GM21526 (cell line): ENCODE results near the gene ACTR2.

Experiments
- ATAC-seq: cut with Tn5 transposase; IDR thresholded peaks from one replicate; pipeline ENCODE4 v1.9.1; 2021; ENCODE audit warnings: moderate library complexity; ENCODE audit not compliant: unreplicated experiment, low FRiP score

Gene ACTR2

DNA sequence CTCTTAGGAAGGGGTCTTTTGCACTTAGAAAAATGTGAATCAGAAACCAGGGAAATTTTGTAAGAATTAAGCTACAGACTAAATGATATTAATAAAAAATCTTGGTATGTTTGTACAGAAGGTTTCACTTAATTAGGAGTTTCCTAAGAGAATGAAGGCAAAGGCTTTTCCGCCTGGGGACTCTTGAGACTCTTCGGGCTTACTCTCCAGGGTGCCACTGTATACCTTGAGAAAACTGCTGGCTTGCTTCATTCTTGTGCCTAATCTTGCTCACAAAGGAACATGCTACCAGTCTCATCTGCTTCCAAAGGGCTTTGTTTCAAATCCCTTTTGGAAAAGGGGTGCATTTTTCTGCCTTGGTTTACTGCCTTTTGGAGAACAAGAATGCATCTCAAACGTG, 49.5 kb downstream of the ACTR2 start:
- ATAC-seq, result no peak

DNA sequence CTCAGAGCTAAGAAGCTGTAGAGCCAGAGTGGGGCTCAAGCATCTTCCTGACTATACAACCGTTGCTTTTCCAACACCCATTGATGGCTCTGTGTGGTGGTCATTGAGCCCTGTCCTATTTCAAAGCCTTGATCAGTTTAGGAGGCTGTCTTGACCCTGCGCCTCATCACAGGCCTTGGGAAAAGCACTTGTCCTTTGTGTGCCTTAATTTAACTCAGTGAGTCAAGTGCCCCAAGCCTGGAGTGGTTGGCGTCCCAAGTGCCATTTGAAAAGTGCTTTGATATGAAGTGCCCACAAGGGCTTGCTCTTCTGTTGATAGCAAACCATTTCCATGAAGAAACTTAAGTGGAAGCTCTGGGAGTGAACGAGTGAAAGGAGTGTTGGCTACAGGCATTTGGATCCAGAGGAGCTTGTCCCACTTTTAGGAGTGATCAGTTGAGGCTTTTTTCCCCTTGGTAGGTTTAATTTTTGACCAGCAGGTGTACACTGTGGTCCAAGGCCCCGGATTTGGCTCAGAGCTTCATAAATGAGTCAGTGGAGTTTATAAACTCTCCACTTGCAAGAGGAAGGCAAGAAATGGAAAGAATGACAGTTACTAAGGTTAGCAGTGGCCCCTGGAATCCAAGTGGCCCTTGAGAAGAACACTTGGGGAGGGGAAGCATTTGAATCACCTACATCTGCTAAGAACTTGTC, 50.3 kb downstream of the ACTR2 start:
- no peak for ATAC-seq

DNA sequence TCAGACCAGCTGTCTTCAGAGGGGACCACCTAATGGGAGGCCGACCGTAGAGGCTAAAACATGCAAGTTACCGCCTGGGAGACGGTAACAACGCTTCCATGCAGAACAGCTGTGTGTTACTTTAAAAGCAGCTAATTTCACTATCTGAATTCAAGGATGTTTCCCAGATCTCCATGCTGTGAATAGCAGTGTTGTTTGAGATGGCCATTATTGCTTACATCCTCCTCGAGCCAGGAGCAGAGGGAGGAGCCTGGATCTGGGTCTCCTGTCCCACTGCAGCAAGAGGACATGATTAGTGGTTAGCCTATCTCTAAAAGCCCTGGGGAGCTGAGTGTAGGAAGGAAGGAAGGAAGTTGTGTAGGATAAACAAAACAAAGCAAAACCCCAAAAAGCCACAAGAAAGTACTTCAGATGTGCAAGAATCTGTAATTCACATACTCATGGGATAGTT, 50.9 kb downstream of the ACTR2 start:
- no peak for ATAC-seq

DNA sequence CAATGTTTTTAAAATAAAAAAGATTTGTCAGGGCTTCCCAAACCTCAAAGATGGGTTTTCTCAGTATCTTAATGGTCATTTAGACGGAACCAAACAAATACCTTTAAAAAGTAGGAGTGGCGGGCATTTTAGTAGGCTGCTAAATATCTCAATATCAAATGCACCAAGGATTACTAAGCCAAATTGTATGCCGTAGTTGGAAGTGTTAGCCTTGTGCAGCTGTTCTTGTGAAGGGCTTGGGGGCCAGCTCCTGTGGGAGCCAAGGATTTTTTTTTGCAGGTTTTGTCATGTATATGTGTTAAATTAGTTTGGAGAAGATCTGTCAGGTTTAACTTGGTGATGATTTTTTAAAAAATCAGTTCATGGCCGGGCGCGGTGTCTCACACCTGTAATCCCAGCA, 52.1 kb downstream of the ACTR2 start:
- no peak for ATAC-seq

DNA sequence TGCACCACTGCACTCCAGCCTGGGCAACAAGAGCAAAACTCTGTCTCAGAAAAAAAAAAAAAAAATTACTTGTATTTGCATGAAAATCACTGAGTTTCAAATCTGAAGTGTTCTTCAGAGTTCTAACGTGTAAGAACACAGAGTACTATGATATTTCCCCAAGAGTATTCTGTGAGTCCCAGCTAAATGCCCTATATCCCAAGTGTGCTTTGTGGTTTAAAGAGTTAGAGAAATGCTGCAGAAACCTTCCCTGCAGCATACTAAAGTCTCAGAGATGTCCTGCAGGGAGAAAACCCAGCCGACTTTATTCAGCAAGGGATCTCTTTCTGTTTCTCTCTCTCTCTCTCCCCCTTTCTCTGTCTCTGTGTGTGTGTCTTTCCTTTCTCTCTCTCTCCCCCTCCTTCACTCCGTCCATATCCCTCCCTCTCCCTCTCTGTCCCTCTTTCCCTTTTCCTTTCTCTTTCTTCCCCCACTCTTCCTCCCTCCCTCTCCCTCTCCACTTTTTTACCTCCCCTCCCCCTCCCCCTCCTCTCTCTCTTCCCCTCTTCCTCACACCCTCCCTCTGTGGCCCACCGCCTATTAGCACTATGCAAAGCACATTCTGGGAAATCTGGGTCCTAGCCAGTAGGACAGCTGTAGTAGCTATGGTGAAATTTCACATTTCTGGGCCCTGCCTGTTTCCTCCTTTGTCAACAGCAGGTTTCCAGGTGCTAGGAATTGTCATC, 54.2 kb downstream of the ACTR2 start:
- no peak for ATAC-seq

DNA sequence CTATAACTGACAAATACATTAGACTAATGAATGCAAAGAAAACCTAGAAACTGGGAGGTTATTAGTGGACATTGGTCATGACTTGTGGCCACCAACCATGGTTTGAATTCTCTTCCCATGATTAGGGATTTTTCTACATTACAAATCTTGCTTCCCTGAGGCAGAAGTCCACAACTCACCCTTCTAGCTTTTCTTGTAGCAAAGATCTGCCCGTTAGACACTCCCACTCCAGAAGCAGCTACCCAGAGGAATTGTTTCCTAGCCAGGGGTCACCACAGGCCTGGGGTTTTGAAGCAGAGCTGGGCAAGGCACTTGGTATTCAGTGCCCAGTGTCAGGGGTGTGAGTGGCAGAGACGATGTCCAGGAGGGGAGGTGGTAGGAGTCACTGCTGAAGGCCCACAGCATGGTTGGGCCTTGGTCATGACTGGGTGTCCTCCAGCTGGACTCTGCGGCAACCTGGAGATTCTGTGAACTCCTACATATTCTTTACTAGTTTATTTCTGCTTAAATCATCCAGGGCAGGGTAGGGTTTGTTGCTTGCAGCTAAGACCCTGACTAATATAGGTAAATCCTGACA, 54.9 kb downstream of the ACTR2 start:
- ATAC-seq, result no peak

DNA sequence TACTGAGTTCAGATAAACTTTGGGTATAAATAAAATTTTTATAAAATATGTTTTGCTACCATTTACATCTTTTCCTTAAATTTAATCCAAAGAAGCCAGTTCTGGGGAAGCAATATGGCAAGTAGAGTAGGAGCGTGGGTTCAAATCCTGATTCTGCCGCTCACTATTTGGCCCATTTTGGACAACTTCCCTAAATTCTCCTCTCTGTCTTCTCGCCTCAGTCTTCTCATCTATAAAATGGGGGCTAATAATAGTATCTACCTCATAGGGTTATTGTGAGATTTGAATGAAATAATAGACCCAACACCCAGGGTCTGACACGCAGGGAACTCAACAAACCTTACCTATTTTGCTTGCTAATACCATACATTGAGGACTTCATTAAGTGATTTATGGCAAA, 59.7 kb downstream of the ACTR2 start:
- no peak for ATAC-seq

DNA sequence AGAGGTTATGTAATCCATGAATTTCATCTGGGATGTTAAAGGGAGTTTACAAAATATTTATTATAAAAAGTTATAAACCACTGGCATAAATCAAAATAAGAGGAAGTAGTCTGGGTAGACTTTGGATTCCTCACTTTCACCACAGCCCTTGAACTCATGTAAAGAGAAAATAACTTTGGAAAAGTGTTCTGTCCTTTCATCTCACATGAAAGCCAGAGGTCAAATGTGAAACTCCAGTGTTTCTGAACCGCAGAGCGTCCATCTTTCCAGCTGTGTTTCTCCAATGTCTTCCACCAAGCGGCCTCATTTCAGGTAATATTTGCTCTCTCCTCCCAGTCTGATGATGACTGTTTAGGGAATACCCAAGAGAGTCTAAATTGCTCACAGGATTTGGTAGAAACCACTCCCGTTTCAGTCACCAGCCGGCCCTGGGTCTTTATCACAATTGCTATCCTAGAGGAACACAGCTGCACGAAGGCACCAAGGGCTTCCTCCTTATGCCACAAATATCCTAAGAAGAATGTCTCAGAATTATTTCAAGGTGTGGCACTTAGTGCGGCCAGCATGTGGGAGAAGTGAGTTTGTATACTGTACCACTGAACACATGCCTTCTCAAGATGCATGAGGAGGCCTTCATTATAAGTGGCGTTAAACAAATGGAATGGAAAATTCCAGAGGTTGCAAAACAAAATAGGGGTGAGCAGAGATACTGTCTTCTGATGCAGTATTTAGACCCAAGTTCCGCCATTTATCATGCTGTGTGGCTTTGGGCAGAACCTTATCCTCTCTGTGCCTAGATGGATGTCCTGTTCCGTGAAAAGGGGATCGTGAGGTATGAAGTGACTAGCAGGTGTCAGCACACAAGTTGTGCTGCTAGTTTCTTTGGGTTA, 63.8 kb downstream of the ACTR2 start:
- no peak for ATAC-seq

DNA sequence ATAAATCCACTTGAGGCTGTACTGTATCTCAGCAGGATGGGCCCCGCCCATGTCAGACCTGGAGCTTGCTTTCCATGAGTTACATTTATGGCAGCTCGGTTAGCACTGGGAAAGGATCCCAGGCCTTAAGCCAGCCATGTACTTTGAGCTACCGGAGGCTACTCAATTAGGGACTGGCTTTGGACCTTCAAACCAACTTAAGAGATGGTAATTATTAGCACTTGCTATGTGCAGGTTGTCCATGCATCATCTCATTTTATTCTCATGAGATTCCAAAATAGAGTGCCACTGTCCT, 64.4 kb downstream of the ACTR2 start:
- ATAC-seq, result no peak

DNA sequence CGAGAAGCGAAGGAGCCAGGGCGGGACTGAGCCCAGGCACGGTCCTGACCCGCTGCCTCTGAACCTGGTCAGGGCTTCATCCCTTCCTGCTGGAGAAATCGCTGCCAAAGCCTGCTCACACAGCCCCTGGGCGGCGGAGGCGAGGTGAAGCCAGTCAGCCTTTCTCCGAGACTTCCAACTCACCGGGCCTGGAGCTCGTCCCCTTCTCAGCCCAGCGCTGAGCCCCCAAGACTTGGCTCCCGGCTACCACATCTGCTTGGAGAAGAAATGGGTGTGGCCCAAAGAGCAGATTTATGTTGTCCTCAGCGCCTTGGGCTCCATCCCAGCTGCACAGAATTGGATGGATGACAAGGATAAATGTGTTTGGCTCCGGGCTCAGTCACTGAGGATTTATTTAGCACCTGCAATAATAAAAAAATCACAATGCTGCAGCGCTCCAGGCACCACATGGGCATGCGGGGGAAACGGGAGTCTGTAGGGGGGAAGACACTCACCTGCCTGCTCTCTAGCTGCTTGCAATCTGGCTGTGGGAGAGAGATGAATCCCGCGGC, 64.9 kb downstream of the ACTR2 start:
- ATAC-seq, result no peak

DNA sequence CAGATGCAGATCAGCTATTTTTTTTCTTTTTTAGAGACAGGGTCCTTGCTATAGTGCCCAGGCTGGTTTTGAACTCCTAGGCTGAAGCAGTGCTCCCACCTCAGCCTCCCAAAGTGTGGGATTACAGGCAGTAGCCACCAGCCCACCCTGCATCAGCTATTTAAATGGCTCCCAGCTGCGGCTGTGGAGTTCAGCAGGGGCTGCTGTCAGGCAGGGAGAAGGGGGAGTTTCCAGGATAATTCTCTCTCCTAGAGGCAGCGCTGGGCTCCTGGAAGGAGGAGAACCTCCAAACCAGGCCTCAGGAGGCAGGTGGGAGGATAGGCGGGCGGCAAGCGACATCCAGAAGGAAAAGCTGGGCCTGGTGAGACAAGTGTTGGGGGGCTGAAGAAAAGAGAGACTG, 65.7 kb downstream of the ACTR2 start:
- no peak for ATAC-seq

DNA sequence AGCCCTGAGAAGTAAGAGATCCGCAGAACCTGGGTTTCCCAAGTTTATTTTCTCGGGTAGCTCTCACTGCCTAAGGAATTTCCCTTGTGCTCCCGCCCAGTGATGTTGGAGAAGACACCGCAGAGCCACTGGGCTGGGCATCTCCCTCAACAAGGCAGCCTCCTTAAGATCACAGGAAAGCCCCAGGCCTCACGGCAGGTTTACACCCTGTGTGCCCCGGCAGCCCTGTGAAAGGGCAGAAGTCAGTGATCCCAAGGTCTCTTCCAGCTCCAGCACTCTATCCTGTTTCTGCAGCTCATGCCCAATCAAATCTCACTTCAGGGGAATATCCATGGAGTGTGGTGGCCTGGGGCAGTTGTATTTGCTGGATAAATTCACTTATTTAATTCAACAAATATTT, 66.5 kb downstream of the ACTR2 start:
- no peak for ATAC-seq

DNA sequence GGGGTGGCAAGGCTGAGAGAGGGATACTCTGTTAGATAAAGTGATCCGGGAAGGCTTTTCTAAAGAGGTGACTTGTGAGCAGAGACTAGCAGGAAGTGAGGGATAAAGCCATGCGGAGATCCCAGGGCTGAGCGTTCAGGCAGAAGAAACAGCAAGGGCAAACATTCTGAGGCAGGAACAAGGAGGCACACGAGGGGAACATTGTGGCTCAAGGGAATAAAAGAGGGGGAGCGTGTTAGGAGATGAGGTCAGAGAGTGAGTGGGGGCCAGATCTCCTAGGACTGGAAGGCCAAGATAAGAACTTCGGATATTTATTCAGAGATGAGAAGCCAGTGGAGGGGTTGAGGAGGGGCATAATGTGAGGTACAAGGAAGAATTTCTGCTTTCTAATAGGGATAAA, 67.1 kb downstream of the ACTR2 start:
- no peak for ATAC-seq

DNA sequence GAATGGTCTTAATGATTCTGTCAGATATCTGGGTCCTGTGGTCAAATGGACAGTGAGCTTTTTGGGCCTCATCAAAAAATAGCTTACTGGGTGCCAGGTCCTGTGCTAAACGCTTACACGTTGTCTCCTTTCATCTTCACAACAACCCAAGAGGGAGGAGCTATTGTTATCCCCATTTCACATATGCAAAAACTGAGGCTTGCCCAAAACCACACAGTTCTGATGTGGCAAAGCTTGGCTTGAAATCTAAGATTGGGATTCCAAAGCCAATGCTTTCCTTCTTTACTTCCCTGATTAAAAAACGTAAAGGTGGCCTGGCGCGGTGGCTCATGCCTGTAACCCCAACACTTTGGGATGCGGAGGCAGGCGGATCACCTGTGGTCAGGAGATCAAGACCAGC, 69.3 kb downstream of the ACTR2 start:
- no peak for ATAC-seq

DNA sequence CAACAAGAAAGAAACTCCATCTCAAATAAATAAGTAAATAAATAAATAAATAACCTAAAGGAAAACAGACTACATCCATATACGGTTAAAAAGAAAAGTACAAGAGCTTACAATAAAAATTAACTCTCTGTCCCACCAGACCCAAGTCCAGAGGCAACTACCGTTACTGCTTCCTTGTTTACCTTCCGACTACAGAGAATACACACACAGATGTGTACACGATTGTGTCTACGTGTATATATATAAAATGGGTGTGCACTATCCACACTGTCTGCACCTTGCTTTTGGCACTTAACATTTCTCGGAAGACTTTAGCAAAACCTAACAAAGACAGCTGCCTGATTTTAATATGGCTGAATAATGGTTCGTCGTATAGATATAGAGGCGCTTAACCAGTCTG, 69.9 kb downstream of the ACTR2 start:
- ATAC-seq, result no peak

DNA sequence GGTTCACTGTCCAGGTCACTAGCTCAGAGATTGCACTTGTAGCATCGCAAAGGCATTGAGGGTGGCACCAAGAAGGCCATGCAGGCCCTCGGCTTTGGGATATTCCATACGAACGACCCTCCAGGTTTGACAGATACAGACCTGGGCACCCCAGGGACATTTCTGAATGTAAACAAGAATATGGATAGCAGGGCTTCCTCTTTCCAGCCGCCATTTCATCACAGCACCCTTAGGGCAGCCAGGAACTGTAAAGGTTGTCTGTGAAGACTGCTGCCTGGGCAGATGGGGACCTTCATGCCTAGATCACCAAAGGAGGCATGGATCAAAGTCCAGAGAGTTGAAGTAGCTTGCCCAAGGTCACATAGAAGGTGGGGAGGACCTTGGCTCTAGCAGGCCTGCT, 70.5 kb downstream of the ACTR2 start:
- ATAC-seq, result no peak

DNA sequence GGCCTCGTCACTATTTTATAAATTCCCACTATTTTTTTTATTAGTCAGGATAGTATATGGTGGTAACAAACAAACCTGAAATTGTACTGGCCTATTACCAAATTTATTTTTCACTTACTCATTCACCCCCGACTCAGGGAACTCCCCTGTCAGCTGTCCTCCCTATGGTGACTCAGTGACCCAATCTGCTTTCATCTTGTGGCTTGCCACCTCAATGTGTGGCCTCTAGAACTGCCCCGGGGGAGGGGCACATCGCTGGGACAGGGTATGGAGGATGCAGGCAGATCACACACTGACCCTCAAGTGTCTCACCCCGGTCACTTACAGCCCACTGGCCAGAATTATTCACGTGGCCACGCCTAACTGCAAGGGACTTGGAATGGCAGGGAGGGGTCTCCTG, 71.6 kb downstream of the ACTR2 start:
- ATAC-seq, result no peak

DNA sequence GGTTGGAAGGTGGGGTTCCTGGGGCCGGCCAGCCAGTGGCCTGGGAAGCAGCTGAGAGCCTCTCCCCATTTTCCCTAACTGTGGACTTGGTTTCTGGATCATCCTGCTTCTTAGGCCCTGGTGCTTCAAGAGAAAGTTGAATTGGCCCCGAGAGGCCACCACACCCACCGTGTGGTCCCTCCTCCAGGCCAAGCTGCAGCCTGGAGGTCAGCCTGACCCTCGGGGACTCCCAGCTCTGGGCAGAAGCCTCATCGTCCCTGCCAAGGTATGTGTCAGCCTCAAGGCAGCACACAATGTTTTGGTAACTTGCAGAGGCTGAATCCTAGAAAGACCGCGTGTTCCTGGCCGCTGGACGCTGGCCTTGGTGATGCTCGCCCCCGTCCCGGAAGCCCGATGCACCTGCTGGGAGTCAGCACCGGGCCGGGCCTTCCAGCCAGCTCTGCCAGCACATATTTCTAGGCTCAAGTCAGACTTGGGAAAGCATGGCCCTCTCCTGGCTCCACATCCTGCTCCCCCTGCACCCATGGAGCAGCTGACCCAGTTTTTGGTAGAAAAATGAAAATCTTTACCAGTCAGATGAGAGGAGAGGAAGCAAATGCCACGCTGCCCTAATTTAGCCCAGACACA, 72.6 kb downstream of the ACTR2 start:
- no peak for ATAC-seq

DNA sequence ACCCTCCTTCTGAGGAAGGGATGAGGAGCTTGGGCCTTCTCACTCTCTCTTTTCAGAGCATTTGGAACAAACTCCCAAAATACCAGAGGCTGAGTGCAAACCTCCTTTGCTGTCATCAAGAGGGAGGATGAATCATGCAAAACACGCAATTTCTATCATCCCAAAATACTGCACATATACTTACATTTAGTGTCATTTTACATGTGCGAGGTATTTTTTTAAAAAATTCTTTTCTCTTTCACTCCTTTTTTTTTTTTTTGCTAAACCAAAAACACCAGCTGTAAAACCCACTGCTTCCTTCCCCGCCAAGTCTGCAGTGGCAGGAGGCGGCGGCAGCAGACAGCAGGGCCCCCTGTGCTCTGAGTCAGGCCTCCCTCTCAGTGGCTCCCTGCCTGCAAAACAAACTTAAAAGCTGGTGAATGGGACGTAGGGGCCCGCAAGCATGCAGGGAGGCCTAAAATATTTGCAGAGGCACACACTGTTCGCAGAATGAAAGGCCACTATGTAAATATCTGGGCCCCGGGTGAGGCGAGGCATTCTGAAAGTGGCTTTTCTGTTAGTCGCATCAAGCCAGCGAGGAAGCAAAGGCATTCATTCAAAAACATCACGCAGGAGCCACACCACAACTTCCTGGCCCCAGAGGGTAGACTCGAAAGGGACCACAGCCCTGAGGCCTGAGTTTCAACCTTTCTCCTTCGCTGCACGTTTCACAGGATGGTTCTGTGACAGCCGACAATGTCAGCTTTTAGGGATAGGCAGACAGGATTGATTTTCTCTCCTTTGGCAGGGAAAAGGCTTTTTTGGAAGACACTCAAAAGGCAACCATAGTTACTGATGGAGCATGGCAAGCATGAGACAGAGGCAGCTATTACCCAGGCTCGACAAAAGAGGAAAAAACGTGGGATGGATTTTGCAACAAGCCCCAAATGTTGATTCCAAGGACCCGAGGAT, 73.4 kb downstream of the ACTR2 start:
- peak; percentile 84 for ATAC-seq
